ENCODE data around the gene HEPACAM2.

Gene HEPACAM2

DNA sequence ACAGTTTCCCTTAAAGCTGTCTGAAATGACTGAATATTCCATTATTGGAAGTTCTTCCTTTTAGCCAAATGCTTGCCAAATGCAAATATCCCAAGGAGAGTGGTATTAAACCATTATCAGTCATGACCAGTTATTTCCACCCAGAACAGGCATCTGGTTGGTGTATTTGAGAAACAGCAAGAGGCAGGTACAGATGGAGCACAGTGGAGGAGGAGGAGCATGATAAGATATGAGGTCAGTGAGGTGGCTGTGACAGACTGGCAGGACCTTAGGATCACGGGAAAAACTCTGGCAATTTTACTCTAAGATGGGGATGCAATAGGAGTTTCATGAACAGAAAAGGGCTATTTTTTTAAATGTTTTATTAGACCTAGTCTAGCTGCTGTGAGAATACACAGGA is 6.4 kb downstream of the HEPACAM2 start:
- Histone ChIP-seq H3K27ac (no peak overlapping the region), H3K36me3 (replicated peaks) (no peaks in the 10 kb centered on the region), H3K27me3 (replicated peaks) (peaks cover 4% of the 10 kb centered on the region), H3K4me3 (ENCODE audit: low read depth, low read length) (no peak overlapping the region)
- no peak for DNase-seq
- in situ Hi-C loops (cut with HindIII; ENCODE audit: low pct_ligation_motif_present, low sequenced_read_pairs), result no loop called here
- TF ChIP-seq, protein P1, sequence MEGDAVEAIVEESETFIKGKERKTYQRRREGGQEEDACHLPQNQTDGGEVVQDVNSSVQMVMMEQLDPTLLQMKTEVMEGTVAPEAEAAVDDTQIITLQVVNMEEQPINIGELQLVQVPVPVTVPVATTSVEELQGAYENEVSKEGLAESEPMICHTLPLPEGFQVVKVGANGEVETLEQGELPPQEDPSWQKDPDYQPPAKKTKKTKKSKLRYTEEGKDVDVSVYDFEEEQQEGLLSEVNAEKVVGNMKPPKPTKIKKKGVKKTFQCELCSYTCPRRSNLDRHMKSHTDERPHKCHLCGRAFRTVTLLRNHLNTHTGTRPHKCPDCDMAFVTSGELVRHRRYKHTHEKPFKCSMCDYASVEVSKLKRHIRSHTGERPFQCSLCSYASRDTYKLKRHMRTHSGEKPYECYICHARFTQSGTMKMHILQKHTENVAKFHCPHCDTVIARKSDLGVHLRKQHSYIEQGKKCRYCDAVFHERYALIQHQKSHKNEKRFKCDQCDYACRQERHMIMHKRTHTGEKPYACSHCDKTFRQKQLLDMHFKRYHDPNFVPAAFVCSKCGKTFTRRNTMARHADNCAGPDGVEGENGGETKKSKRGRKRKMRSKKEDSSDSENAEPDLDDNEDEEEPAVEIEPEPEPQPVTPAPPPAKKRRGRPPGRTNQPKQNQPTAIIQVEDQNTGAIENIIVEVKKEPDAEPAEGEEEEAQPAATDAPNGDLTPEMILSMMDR (IDR thresholded peaks at IDR 0.05; ENCODE audit: low read depth, low read length, missing control alignments), result no peak

DNA sequence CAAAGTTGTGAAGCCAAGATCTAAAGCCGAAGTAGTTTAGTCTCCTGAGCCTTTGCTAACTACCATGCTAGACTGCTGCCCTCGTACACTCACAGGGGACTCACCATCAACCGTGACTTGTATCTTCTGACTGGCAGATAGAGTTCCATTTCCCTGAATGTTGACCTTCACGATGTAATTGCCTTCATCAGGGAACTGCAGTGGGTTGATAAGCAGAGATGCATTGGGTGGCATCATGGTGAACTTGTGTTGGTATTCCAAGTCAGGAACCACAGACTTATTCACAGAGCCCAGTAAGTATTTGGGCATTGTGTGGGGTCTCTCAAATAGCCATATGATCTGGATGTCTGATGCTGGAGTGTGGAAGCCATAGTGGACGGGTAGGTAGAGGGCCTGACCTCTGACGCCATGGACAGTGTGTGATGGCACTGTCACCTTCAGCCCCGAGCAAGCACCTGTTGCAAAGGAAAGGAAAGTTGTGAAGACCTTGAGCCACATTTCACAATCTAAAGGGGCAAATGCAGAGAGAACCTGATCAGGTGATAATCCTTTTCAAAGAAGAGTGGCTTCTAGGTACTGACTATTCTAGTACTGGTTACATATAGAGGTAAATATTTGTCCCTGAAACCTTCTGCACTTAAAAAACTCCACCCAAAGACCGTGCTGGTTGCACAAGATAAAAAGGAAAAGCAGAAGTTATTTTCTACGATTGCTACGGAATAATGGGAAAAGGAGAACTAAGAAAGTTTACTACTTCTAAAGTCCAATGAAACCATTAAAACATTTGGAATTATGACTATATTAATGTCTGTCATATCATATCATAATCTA is 7.1 kb downstream of the HEPACAM2 start:
- TF ChIP-seq, protein P1 (IDR thresholded peaks at IDR 0.05; ENCODE audit: low read depth, low read length, missing control alignments), result no peak
- Histone ChIP-seq H3K36me3 (replicated peaks) (no peaks in the 10 kb centered on the region), H3K4me3 (ENCODE audit: low read depth, low read length) (no peak overlapping the region), H3K27me3 (replicated peaks) (peaks cover 6% of the 10 kb centered on the region), H3K27ac (no peak overlapping the region)
- DNase-seq, result no peak
- in situ Hi-C loops (cut with HindIII; ENCODE audit: low pct_ligation_motif_present, low sequenced_read_pairs), result no loop called here

DNA sequence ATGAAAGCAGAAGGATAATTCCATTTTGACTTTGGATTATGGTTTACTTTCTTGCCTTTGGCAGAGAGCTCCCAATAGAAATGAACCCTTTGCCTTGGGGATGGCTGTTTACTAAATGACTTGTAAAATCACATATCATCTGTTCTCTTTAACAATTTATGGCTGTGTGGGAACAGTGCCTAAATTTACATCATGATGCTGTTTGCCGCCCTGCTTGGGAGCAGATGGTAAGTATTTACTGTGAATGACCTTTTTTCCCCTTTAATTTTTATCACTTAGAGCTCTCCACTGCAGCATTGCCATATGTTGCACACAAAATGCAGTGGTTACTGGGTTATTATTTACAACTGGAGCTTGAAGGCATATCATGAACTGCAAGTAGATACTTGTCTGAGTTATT is 13.4 kb downstream of the HEPACAM2 start:
- no peaks in the 10 kb centered on the region for H3K36me3 ChIP-seq (replicated peaks)
- peaks cover 9% of the 10 kb centered on the region for H3K27me3 ChIP-seq (replicated peaks)
- no peak overlapping the region for H3K27ac ChIP-seq
- in situ Hi-C loops (cut with HindIII; ENCODE audit: low pct_ligation_motif_present, low sequenced_read_pairs), result no loop called here
- TF ChIP-seq, protein P1 (IDR thresholded peaks at IDR 0.05; ENCODE audit: low read depth, low read length, missing control alignments), result no peak
- DNase-seq, result no peak
- no peak overlapping the region for H3K4me3 ChIP-seq (ENCODE audit: low read depth, low read length)

DNA sequence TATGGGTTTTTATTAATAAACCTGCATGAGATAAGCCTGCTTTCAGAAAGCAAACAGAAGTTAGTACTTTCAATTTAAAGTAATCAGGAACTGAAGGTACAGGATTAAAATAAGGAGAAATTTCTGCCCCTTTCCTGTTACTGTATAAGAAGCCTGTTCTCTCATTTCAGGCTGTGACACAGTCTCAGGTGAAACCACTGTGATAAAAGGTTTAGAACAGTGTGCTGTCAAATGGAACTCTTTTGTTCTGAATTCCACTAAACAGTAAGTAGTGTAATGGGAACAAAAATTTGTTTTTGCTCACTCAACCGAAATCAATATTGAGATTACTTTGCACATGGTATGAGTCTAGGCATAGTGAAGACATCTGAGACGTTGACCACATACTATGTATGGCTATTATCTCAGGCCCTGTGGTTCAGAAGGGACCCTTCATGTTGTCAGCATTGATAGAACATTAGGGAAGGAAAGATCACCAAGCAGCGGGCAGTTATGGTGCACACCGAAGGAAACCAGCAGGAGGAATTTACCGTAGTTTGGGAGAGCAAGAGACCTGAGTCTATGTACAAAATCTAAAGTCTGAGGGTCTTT is 14.9 kb downstream of the HEPACAM2 start:
- TF ChIP-seq, protein P1 (IDR thresholded peaks at IDR 0.05; ENCODE audit: low read depth, low read length, missing control alignments), result no peak
- Histone ChIP-seq H3K4me3 (ENCODE audit: low read depth, low read length) (no peak overlapping the region), H3K36me3 (replicated peaks) (no peaks in the 10 kb centered on the region), H3K27ac (no peak overlapping the region), H3K27me3 (replicated peaks) (peaks cover 9% of the 10 kb centered on the region)
- in situ Hi-C loops (cut with HindIII; ENCODE audit: low pct_ligation_motif_present, low sequenced_read_pairs), result no loop called here
- no peak for DNase-seq

DNA sequence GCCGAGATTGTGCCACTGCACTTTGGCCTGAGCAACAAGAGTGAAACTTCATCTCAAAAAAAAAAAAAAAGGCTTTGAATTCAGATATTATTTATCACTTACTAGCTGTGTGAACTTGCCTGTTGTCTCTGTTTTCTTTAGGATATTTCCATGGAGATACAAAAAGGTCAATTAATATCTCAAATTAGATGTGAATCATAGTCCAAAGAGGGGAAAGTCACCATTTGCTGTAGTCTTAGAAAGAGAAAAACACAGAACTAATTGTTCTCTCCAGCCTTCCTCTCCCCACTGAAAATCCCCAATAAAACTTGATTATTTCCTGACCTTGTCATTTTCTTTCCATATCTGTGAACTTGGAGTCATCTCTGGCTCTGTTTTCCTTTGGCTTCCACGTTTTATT is 21.2 kb downstream of the HEPACAM2 start:
- TF ChIP-seq, protein P1 (IDR thresholded peaks at IDR 0.05; ENCODE audit: low read depth, low read length, missing control alignments), result no peak
- no peak for DNase-seq
- no peak overlapping the region for H3K4me3 ChIP-seq (ENCODE audit: low read depth, low read length)
- H3K27me3 ChIP-seq (replicated peaks), result peaks cover 17% of the 10 kb centered on the region
- no peak overlapping the region for H3K27ac ChIP-seq
- in situ Hi-C loops (cut with HindIII; ENCODE audit: low pct_ligation_motif_present, low sequenced_read_pairs), result no loop called here
- H3K36me3 ChIP-seq (replicated peaks), result no peaks in the 10 kb centered on the region

All from brain microvascular endothelial cell (primary cell).